WERI-Rb-1 (cell line): ENCODE data around the gene MAJIN.
"Not testable (repeated sequence)": the region's sequence is repeated elsewhere in the genome, so short reads cannot be mapped to it uniquely, and the experiment has no call there.

Experiments
- DNase-seq: peaks from one replicate; pipeline ENCODE4 v3.0.0-alpha.2; 2020
- H3K27ac ChIP-seq: fragments of 250-450 bp; sonication (Bioruptor Pico); 2 replicates; pipeline ENCODE4 v1.5.1; 2020; ENCODE audit warnings: mild to moderate bottlenecking, moderate library complexity
- H3K27me3 ChIP-seq: fragments of 250-450 bp; sonication (Bioruptor Pico); 2 replicates; pipeline ENCODE4 v1.5.1; 2021; ENCODE audit warnings: mild to moderate bottlenecking, low read depth, moderate library complexity; ENCODE audit not compliant: insufficient read depth, severe bottlenecking
- H3K36me3 ChIP-seq: fragments of 250-450 bp; sonication (Bioruptor Pico); 2 replicates; pipeline ENCODE4 v1.5.1; 2020; ENCODE audit warnings: mild to moderate bottlenecking, moderate library complexity
- H3K4me3 ChIP-seq: 2 replicates; pipeline ENCODE4 v1.5.1; 2011; ENCODE audit warnings: low read depth, mild to moderate bottlenecking, control low read depth, low read length
- H3K9me3 ChIP-seq: fragments of 250-450 bp; sonication (Bioruptor Pico); 2 replicates; pipeline ENCODE4 v1.5.1; 2021; ENCODE audit warnings: mild to moderate bottlenecking, moderate library complexity; ENCODE audit not compliant: severe bottlenecking
- TF ChIP-seq, protein P1 (sequence below): IDR thresholded peaks from 2 replicates; pipeline ENCODE4 v1.5.1; 2011; ENCODE audit warnings: low read depth, mild to moderate bottlenecking, control low read depth, inconsistent platforms, low read length

Gene MAJIN

GRCh38 chr11:65008016-65008415, 36.1 kb upstream of the MAJIN start:
- DNase-seq, result no peak
- H3K27me3 ChIP-seq, result no peaks in the 10 kb centered on the region
- no peak overlapping the region for H3K27ac ChIP-seq
- TF ChIP-seq, protein P1, sequence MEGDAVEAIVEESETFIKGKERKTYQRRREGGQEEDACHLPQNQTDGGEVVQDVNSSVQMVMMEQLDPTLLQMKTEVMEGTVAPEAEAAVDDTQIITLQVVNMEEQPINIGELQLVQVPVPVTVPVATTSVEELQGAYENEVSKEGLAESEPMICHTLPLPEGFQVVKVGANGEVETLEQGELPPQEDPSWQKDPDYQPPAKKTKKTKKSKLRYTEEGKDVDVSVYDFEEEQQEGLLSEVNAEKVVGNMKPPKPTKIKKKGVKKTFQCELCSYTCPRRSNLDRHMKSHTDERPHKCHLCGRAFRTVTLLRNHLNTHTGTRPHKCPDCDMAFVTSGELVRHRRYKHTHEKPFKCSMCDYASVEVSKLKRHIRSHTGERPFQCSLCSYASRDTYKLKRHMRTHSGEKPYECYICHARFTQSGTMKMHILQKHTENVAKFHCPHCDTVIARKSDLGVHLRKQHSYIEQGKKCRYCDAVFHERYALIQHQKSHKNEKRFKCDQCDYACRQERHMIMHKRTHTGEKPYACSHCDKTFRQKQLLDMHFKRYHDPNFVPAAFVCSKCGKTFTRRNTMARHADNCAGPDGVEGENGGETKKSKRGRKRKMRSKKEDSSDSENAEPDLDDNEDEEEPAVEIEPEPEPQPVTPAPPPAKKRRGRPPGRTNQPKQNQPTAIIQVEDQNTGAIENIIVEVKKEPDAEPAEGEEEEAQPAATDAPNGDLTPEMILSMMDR, result no peak
- H3K36me3 ChIP-seq, result no peaks in the 10 kb centered on the region
- H3K9me3 ChIP-seq, result no peaks in the 10 kb centered on the region
- no peak overlapping the region for H3K4me3 ChIP-seq

DNA sequence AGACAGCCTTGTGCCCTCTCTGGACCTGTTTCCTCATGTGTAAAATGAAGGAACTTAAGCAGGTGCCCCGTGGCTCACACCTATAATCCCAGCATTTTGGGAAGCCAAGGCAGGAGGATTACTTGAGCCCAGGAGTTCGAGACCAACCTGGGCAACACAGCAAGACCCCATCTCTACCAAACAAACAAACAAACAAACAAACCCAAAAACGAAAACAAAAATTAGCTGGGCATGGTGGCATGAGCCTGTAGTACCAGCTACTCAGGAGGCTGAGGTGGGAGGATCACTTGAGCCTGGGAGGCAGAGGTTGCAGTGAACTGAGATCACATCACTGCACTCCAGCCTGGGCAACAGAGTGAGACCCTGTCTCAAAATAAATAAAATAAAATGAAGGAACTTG, 32.1 kb upstream of the MAJIN start:
- H3K4me3 ChIP-seq, H3K27me3 ChIP-seq, H3K9me3 ChIP-seq, H3K27ac ChIP-seq, H3K36me3 ChIP-seq, DNase-seq: not testable (repeated sequence)

DNA sequence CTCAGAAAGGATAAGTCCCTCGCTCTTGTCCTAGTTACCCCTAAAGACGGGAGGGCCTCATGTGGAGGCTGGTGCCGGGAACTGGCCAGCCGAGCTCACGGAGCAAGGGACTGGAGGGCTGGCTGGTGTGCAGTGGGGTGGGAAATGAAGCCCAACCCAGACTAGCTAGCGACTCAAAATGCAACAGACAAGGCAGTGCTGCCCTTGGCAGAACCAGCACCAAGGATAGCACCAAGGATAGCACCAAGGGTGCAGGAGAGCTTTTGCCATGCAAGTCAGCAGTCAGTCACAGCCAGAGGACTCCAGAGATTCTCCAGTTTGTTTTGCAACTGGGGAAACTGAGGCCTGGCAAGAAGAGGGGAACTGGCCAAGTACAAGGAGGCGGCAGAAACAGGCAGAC, 31.4 kb upstream of the MAJIN start:
- no peak for DNase-seq
- TF ChIP-seq, protein P1, result no peak
- Histone ChIP-seq H3K9me3 (no peaks in the 10 kb centered on the region), H3K36me3 (no peaks in the 10 kb centered on the region), H3K27ac (no peak overlapping the region), H3K4me3 (no peak overlapping the region), H3K27me3 (no peaks in the 10 kb centered on the region)

- TF ChIP-seq, protein P1, result no peak
- H3K27me3 ChIP-seq, result no peaks in the 10 kb centered on the region
- H3K4me3 ChIP-seq, result no peak overlapping the region
- no peaks in the 10 kb centered on the region for H3K9me3 ChIP-seq
- no peaks in the 10 kb centered on the region for H3K36me3 ChIP-seq
- no peak for DNase-seq
- no peak overlapping the region for H3K27ac ChIP-seq
These were observed 30.8 kb upstream of the MAJIN start for GRCh38 chr11:65002706-65003105.

- TF ChIP-seq, protein P1, result no peak
- no peak overlapping the region for H3K27ac ChIP-seq
- no peaks in the 10 kb centered on the region for H3K9me3 ChIP-seq
- H3K36me3 ChIP-seq, result no peaks in the 10 kb centered on the region
- no peaks in the 10 kb centered on the region for H3K27me3 ChIP-seq
- H3K4me3 ChIP-seq, result no peak overlapping the region
- no peak for DNase-seq
These were observed 27.6 kb upstream of the MAJIN start for GRCh38 chr11:64999478-64999877.

- H3K4me3 ChIP-seq, result no peak overlapping the region
- H3K36me3 ChIP-seq, result no peaks in the 10 kb centered on the region
- no peak for DNase-seq
- H3K27me3 ChIP-seq, result no peaks in the 10 kb centered on the region
- H3K27ac ChIP-seq, result no peak overlapping the region
- TF ChIP-seq, protein P1, result no peak
- no peaks in the 10 kb centered on the region for H3K9me3 ChIP-seq
These were observed 27.0 kb upstream of the MAJIN start for GRCh38 chr11:64998690-64999431.
